Choroid plexus epithelial cell (primary cell): Measurements from ENCODE around the gene TLE3.
A peak's percentile ranks its signal among the peaks of the same experiment; 100 is the strongest.

Source experiments
- DNase-seq: peaks from one replicate; pipeline ENCODE4 v3.0.0-alpha.2; 2010; ENCODE audit warnings: low read depth
- H3K4me3 ChIP-seq: 2 replicates; pipeline ENCODE4 v1.5.1; 2011; ENCODE audit warnings: low read depth, mild to moderate bottlenecking, control low read depth, low read length, moderate library complexity
- CTCF ChIP-seq: conservative IDR thresholded peaks from 2 replicates; pipeline ENCODE4 v1.5.1; 2011; ENCODE audit warnings: low read depth, mild to moderate bottlenecking, control low read depth, inconsistent platforms, low read length, moderate library complexity

Gene TLE3

GRCh38 chr15:70062321-70062956 lies 35.3 kb downstream of the TLE3 start:
- no peak for TF ChIP-seq CTCF
- DNase-seq = peak; percentile 94
- H3K4me3 ChIP-seq = peak overlapping the region; percentile 20

GRCh38 chr15:70061696-70062270 lies 35.9 kb downstream of the TLE3 start:
- no peak for DNase-seq
- peak overlapping the region; percentile 20 for H3K4me3 ChIP-seq
- no peak for TF ChIP-seq CTCF

- no peak overlapping the region for H3K4me3 ChIP-seq
- DNase-seq = peak; percentile 29
- no peak for TF ChIP-seq CTCF
These were observed 36.8 kb downstream of the TLE3 start for GRCh38 chr15:70060993-70061305.

GRCh38 chr15:70060214-70060992 lies 37.3 kb downstream of the TLE3 start:
- no peak for TF ChIP-seq CTCF
- DNase-seq = no peak

GRCh38 chr15:70059476-70060213 lies 38.1 kb downstream of the TLE3 start:
- DNase-seq = no peak
- H3K4me3 ChIP-seq = no peak overlapping the region
- no peak for TF ChIP-seq CTCF

More at GRCh38 chr15:70060214-70060992, 37.3 kb downstream of the TLE3 start:
- no peak overlapping the region for H3K4me3 ChIP-seq

- no peak for DNase-seq
- no peak for TF ChIP-seq CTCF
- no peak overlapping the region for H3K4me3 ChIP-seq
These were observed 38.9 kb downstream of the TLE3 start for GRCh38 chr15:70058642-70059360.
